ENCODE data around the gene PTAR1. TPM values are rescaled to one million over a fixed set of nuclear protein-coding genes. Genes with fewer than 3 reads are reported as not detected.
A peak's percentile ranks its signal among the peaks of the same experiment; 100 is the strongest.

Gene PTAR1
- total RNA-seq, 1 experiment from 2014 or later = 61.5 TPM

DNA sequence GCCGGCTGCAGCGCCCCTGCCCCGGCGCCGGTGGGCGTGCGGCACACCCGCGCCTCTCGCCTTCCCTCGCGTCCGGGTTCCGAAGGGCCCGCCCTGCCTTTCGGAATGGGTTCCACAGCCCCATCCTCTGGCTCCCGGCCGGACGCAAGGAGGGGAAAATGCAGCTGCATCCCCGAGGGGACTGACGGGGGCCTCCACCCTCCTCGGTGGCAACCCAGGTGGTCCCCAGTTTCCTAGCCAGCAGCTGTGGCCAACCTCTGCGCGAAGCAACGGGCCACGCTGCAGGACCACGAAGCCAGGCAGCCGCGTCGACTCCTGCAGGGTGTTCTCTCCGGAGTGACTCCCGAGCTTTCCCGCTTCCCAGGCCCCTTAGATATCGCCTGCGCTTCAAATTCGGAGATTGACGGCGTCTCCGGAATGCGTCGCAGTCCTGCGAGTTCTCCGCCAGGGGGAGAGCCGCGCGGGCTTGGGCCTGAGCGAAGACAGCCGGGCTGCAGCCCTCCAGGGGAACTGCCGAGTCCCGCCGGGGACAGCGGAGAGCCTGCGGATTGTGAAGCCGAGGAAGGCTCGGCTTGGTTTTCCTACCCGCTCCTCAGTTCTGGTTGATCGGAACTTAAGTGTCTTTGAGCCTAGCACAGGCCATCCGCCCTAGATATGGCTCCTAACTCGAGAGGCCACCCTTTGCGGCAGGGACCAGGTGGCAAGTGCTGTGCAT lies 87.1 kb downstream of the PTAR1 start:
- Histone ChIP-seq H3K27me3 (replicated peaks; ENCODE audit: insufficient read depth, low read depth, low read length, poor library complexity) (peaks cover 39% of the 10 kb centered on the region), H3K4me3 (ENCODE audit: low read depth, low read length, poor library complexity, severe bottlenecking) (peak overlapping the region; percentile 54), H3K27ac (ENCODE audit: low read depth, low read length, poor library complexity, severe bottlenecking) (no peak overlapping the region), H3K9me3 (ENCODE audit: low read depth, low read length, poor library complexity, severe bottlenecking) (no peaks in the 10 kb centered on the region), H3K36me3 (ENCODE audit: insufficient read depth, low read length, poor library complexity, severe bottlenecking) (no peaks in the 10 kb centered on the region), H3K4me1 (ENCODE audit: insufficient read depth, low read length, poor library complexity, severe bottlenecking) (peaks cover 6% of the 10 kb centered on the region)
- intact Hi-C loops (cut with micrococcal nuclease; ENCODE audit: unreplicated experiment) = loop anchor here (2.0 to 10.0 kb wide), 6 partner anchors 85 to 250 kb away; no protein-coding TSS in a partner anchor
- ChIA-PET POLR2A (ENCODE audit: low non-redundant PET) (interaction anchor here (0.6 kb wide), 1 partner anchor 142 kb away, joined by 12 read pairs; no protein-coding TSS in a partner anchor), CTCF (interaction anchor here (0.9 to 1.4 kb wide), 5 partner anchors 130 to 258 kb away, joined by 3 to 6 read pairs (median 4); no protein-coding TSS in a partner anchor)
- BruUV-seq (replicated peaks) = no TSS peak
- peak; percentile 95 for DNase-seq (ENCODE audit: low spot score)
- no peak for TF ChIP-seq EZH2 (IDR thresholded peaks at IDR 0.05; ENCODE audit: borderline replicate concordance, low read depth, low read length, poor library complexity, severe bottlenecking)
- TF ChIP-seq, protein P1, sequence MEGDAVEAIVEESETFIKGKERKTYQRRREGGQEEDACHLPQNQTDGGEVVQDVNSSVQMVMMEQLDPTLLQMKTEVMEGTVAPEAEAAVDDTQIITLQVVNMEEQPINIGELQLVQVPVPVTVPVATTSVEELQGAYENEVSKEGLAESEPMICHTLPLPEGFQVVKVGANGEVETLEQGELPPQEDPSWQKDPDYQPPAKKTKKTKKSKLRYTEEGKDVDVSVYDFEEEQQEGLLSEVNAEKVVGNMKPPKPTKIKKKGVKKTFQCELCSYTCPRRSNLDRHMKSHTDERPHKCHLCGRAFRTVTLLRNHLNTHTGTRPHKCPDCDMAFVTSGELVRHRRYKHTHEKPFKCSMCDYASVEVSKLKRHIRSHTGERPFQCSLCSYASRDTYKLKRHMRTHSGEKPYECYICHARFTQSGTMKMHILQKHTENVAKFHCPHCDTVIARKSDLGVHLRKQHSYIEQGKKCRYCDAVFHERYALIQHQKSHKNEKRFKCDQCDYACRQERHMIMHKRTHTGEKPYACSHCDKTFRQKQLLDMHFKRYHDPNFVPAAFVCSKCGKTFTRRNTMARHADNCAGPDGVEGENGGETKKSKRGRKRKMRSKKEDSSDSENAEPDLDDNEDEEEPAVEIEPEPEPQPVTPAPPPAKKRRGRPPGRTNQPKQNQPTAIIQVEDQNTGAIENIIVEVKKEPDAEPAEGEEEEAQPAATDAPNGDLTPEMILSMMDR (conservative IDR thresholded peaks at IDR 0.05; ENCODE audit: low read depth, low read length) = peak; percentile 92

DNA sequence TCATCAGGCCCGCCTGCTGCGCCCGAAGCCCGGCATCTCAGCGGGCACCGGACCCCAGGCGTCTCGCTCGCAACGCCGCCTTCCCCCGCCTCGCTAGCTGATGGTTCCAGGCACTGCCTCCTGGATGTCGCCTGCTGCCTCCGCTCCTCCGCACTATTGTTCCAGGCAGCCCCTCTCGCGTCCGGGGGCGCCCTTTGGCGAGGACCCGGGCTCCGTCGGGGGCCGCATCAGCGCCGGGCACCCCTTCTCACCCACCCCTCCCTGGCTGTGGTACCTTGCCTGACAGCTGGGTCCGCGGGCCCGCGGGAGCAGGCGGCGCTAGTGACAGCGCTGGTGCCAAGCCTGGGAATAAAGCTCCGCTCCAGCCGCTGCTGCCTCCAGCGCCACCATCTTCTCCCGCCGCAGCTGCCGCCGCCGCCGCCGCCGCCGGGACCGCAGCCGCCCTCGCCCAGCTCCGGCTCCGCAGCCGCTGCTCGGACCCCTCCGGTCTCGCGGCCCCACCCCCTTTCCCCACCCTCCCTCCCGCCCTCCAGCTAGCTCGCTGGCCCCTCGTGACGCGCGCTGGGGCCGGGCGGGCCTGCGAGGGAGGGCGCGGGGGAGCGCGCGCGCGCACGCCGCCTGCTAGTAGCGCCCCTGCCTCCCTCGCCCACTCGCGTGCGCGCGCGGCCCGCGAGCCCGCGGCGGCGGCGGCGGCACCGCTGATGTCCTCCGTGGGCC lies 87.8 kb downstream of the PTAR1 start, which contains the start of gene APBA1:
Gene APBA1, minus strand, starts transcription at position 493 of the 717 bp plus-strand sequence.
- POLR2A ChIA-PET (ENCODE audit: low non-redundant PET) = interaction anchor here (0.6 kb wide), 1 partner anchor 143 kb away, joined by 12 read pairs; no protein-coding TSS in a partner anchor
- no peak within 1 kb of the TSS for H3K27ac ChIP-seq (ENCODE audit: low read depth, low read length, poor library complexity, severe bottlenecking)
- intact Hi-C loops (cut with micrococcal nuclease; ENCODE audit: unreplicated experiment) = loop anchor here (2.0 to 10.0 kb wide), 6 partner anchors 85 to 250 kb away; no protein-coding TSS in a partner anchor

More for the DNA sequence above, 87.8 kb downstream of the PTAR1 start, which contains the start of gene APBA1:
- peaks cover 6% of the 10 kb centered on the region for H3K4me1 ChIP-seq (ENCODE audit: insufficient read depth, low read length, poor library complexity, severe bottlenecking)
- H3K36me3 ChIP-seq (ENCODE audit: insufficient read depth, low read length, poor library complexity, severe bottlenecking) = no peaks in the 10 kb centered on the region
- CTCF ChIA-PET = interaction anchor here (0.9 to 1.4 kb wide), 3 partner anchors 131 to 250 kb away, joined by 3 to 6 read pairs (median 4); no protein-coding TSS in a partner anchor
- no peak for TF ChIP-seq EZH2 (IDR thresholded peaks at IDR 0.05; ENCODE audit: borderline replicate concordance, low read depth, low read length, poor library complexity, severe bottlenecking)
- TF ChIP-seq, protein P1 (conservative IDR thresholded peaks at IDR 0.05; ENCODE audit: low read depth, low read length) = 0 out of 2 replicates have a peak, but pooled peaks have one; percentile 12
- BruUV-seq (replicated peaks) = no TSS peak
- H3K9me3 ChIP-seq (ENCODE audit: low read depth, low read length, poor library complexity, severe bottlenecking) = no peaks in the 10 kb centered on the region
- peaks cover 46% of the 10 kb centered on the region for H3K27me3 ChIP-seq (replicated peaks; ENCODE audit: insufficient read depth, low read depth, low read length, poor library complexity)
- peak; percentile 56 for DNase-seq (ENCODE audit: low spot score)
- peak within 1 kb of the TSS; percentile 54 for H3K4me3 ChIP-seq (ENCODE audit: low read depth, low read length, poor library complexity, severe bottlenecking)
